Fibroblast of villous mesenchyme (primary cell): ENCODE measurements around the gene HIVEP3. TPM values are rescaled to one million over a fixed set of nuclear protein-coding genes. Genes with fewer than 3 reads are reported as not detected.

Experiments used
- DNase-seq: peaks from one replicate; pipeline ENCODE4 v3.0.0-alpha.2; 2010; ENCODE audit warnings: low read depth
- H3K4me3 ChIP-seq: 2 replicates; pipeline ENCODE4 v1.5.1; 2011; ENCODE audit warnings: low read depth, mild to moderate bottlenecking, low read length
- total RNA-seq: library from RNA; depleted of rRNA; stranded (reverse); fragments of >200 nt; gene quantifications from 2 replicates; pipeline ENCODE4 v1.2.3, GENCODE V29; 2012
- TF ChIP-seq, protein P1 (sequence below): IDR thresholded peaks from 2 replicates; pipeline ENCODE4 v1.5.1; 2012; ENCODE audit warnings: low read depth, mild to moderate bottlenecking, low read length; ENCODE audit not compliant: insufficient read depth

The HIVEP3 gene
- total RNA-seq, 1 donor: 0.86 TPM

DNA sequence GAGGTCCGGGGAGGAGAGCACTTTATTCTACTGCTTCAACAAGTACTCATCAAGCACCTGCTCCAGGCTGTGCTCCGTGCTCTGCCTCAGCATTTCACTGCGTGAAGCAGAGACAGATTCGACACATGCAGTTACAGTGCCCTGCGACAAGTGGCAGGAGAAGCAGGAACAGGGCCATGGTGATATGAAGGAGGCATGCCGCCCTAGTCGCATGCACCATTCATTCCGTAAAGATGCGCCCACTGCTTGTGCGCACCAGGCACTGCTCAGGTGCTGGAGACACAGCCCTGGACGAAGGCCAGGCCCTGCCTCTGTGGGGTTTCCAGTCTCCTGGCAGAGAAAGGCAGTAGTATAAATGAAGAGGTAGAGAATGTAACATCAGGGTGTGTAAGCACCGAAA is 206.6 kb downstream of the HIVEP3 start:
- DNase-seq: no peak
- TF ChIP-seq, protein P1, sequence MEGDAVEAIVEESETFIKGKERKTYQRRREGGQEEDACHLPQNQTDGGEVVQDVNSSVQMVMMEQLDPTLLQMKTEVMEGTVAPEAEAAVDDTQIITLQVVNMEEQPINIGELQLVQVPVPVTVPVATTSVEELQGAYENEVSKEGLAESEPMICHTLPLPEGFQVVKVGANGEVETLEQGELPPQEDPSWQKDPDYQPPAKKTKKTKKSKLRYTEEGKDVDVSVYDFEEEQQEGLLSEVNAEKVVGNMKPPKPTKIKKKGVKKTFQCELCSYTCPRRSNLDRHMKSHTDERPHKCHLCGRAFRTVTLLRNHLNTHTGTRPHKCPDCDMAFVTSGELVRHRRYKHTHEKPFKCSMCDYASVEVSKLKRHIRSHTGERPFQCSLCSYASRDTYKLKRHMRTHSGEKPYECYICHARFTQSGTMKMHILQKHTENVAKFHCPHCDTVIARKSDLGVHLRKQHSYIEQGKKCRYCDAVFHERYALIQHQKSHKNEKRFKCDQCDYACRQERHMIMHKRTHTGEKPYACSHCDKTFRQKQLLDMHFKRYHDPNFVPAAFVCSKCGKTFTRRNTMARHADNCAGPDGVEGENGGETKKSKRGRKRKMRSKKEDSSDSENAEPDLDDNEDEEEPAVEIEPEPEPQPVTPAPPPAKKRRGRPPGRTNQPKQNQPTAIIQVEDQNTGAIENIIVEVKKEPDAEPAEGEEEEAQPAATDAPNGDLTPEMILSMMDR: no peak
- no peak overlapping the region for H3K4me3 ChIP-seq

DNA sequence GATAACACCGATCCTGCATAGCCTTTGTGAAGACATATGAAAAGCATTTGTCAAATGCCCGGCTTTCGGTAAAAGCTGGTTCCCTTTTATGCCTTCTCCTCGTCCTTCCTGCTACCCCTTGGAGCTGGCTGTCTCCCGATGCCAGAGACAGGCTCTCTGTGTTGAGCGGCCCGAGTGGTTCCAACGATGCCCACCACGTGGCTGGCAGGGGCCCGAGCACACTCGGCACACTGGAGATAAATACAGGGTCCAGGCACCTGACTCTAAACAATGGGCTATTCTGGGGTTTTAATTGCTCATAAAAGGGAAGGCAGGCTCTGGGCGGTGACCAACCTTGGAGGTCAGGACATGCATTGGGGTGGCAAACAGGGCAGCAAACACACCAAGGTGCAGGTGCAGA is 207.1 kb downstream of the HIVEP3 start:
- no peak for DNase-seq
- H3K4me3 ChIP-seq: no peak overlapping the region
- TF ChIP-seq, protein P1: no peak

DNA sequence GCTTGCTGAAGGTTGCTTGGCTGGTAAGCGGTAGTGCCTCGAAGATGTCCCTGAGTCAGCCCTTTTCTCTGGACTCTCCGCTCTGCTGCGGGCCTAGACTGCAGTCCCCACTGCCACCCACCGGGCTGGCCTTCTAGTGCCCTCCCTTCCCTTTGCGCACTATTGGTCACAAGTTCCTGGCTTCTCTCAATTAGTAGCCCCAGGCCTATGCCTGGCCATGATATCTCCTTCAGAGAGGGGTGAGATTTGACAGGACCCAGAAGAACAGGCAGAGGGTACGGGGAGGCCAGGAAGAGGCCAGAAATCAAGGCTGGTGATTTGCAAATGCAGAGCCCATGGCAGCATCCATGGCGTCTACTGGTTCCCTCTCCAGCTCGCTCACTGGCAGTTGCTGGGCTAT is 207.7 kb downstream of the HIVEP3 start:
- no peak overlapping the region for H3K4me3 ChIP-seq
- TF ChIP-seq, protein P1: no peak
- no peak for DNase-seq

DNA sequence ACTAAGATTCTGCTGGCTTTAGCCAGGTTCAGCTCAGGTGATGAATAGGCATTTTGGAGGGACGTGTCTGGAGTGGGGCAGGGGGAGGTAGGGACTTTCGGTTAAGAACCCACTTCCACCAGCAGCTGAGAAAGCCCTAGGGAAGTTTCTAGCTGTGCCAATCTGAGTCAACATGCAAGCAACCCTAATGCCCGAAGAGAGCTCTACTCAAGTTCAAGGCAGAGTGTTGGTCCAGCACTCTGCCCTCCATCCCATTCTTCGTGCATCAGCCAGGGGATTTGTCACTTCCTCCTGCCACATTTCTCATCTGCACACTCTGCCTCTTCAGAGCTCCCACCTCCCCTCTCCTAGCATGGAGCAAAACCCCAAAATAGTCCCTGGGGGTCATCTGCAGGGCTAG is 208.8 kb downstream of the HIVEP3 start:
- DNase-seq: no peak
- TF ChIP-seq, protein P1: no peak
- H3K4me3 ChIP-seq: no peak overlapping the region

DNA sequence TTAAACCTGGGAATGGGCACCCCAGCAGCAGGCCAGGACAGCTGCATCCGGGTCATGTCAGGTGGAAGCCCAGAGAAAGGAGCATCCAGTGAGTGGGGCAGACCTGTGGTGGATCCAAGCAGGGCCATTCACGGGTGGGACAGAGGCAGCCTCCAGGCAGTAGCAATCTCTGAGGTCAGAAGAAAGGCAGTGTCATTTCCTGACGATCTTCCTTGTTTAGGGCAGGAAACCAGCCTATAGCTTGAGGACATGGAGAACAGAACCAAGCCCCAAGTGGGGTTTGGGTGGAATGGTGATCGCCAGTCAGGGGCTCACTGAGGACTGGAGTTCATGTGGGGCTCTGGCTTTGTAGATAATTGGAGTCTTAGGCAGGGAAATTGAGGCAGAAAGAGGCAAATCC is 209.4 kb downstream of the HIVEP3 start:
- no peak for DNase-seq
- H3K4me3 ChIP-seq: no peak overlapping the region
- TF ChIP-seq, protein P1: no peak

DNA sequence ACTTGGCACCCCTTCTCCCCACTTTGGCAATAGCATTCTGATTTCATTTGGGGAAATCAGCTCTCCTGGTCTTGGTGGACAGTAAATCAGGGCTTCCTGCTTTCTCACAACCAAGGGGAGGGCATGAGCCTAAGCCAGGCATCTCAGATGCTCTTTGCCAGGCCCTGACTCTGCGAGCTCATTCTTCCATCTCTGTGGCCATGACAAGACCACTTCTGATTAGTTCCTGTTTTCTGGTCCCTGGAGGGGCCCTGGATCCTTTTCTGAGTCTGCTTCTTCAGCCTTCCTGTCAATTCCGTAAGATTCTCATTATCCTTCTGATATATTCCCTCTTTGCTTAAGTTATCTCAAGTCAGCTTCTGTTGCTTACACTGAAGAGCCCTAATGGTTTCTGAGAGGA is 210.4 kb downstream of the HIVEP3 start:
- TF ChIP-seq, protein P1: no peak
- H3K4me3 ChIP-seq: no peak overlapping the region
- DNase-seq: no peak

DNA sequence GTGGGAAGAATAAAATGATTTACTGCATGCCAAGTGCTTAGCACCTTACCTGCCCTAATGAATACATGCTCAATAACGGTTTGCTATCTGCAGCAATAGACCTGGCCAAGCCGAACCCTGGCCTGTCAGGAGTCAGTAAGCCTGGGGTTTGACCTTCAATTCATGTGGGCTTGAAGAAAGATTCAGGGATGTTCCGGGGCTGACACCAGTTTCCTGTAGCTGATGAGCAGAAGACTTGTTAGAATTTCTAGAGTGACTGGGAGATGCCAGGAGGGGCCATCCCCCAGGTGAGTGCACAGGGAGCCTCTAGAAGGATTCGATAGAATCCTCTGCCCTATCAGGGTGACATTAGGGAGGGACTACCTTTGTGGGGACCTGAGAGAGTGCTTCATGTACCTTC is 210.9 kb downstream of the HIVEP3 start:
- DNase-seq: no peak
- TF ChIP-seq, protein P1: no peak
- no peak overlapping the region for H3K4me3 ChIP-seq
